Adrenal gland (tissue), 5 donors: ENCODE results near the gene TUB.

Experiments
- POLR2A ChIP-seq, 2 donors: fragments of 450-650 bp; IDR thresholded peaks; one replicate each; pipeline ENCODE4 v1.6.1; 2017; ENCODE audit warnings: antibody characterized with exemption in 2 of 2, mild to moderate bottlenecking in 2 of 2, moderate library complexity in 1 of 2
- TF ChIP-seq, protein P1 (sequence below), 6 experiments: fragments of 450-650 bp in 4 of 6; fragments of 200-600 bp in 2 of 6; sonication (generic) in 1 of 6; IDR thresholded peaks; 1 replicate in 5 of 6; 2 replicates in 1 of 6; pipeline versions ENCODE4 v1.5.1 to v1.8.0; 2016 to 2021; ENCODE audit warnings: antibody characterized with exemption in 6 of 6, mild to moderate bottlenecking in 2 of 6, moderate library complexity in 1 of 6
- donor health status: DM: no; HTN: no; CAD: no.

GRCh38 chr11:8079111-8079675, 1.8 kb upstream of the TUB start:
- TF ChIP-seq, protein P1, sequence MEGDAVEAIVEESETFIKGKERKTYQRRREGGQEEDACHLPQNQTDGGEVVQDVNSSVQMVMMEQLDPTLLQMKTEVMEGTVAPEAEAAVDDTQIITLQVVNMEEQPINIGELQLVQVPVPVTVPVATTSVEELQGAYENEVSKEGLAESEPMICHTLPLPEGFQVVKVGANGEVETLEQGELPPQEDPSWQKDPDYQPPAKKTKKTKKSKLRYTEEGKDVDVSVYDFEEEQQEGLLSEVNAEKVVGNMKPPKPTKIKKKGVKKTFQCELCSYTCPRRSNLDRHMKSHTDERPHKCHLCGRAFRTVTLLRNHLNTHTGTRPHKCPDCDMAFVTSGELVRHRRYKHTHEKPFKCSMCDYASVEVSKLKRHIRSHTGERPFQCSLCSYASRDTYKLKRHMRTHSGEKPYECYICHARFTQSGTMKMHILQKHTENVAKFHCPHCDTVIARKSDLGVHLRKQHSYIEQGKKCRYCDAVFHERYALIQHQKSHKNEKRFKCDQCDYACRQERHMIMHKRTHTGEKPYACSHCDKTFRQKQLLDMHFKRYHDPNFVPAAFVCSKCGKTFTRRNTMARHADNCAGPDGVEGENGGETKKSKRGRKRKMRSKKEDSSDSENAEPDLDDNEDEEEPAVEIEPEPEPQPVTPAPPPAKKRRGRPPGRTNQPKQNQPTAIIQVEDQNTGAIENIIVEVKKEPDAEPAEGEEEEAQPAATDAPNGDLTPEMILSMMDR (IDR thresholded peaks at IDR 0.05) = no peak
- TF ChIP-seq POLR2A (IDR thresholded peaks at IDR 0.05) = no peak
